Measurements from ENCODE around the gene INPP5A.
A peak's percentile ranks its signal among the peaks of the same experiment; 100 is the strongest.
"Not testable (repeated sequence)": the region's sequence is repeated elsewhere in the genome, so short reads cannot be mapped to it uniquely, and the experiment has no call there.

INPP5A gene

GRCh38 chr10:132725202-132725601, 187.6 kb downstream of the INPP5A start:
- no peak for DNase-seq (ENCODE audit: low spot score)

DNA sequence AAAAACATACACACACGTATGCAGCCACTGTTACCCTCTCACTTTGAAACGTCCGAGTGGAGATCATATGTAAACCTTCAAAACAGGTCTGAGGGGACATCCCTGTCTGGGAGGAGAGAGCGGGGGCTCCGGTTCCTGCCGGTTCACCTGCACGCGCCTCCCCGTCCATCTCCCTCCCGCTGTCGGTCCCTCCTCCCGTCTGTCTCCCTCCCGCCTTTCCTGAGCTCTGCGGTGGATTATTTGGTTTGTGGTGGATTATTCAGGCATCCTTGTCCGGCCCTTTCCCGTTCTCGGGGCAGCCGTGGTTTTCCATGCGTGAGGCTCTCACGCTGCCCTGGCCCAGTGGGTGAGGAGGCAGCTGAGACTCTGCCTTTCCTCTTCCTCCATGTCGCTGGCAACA, 188.6 kb downstream of the INPP5A start:
- no peak for DNase-seq (ENCODE audit: low spot score)

- DNase-seq (ENCODE audit: low spot score): no peak
Observed at GRCh38 chr10:132726951-132727350, 189.4 kb downstream of the INPP5A start.

GRCh38 chr10:132727411-132727810, 189.8 kb downstream of the INPP5A start:
- no peak for DNase-seq (ENCODE audit: low spot score)

GRCh38 chr10:132728321-132728720, 190.7 kb downstream of the INPP5A start:
- no peak for DNase-seq (ENCODE audit: low spot score)

DNA sequence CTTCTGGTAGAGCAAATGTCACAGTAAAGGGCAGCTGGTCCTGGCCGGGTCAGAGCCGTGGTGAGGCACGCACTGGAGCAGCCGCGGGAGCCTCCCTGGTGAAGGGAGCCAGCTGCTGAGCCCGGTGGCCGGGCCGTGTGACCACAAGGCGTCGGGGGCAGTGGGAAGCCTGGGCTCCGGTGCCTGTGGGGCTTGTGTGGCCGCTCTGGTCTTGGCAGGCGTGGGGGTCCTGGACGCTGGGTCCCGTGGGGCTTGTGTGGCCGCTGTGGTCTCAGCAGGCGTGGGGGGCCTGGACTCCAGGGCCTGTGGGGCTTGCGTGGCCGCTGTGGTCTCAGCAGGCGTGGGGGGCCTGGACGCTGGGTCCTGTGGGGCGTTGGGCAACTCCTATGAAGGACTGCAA, 191.2 kb downstream of the INPP5A start:
- no peak for DNase-seq (ENCODE audit: low spot score)

- DNase-seq (ENCODE audit: low spot score): no peak
Observed at GRCh38 chr10:132729810-132730572, 192.4 kb downstream of the INPP5A start.

DNA sequence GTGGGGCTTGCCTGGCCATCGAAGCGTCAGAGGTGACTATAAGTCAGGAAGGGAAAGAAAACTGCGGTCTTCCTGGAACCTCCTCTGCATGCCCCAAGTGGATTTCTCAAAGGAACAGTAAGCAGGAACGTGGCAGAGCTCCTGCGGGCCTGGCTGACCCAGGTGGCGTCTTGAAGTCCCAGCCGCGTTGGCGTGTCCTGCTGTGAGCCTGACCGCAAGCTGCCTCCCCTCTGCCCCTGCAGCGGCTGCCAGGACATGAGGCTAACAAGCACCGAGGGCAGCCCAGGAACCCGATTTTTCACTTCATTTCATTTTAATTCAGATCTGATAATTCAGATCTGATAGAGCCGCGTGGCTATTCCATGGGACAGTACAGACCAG, 193.0 kb downstream of the INPP5A start:
- no peak for DNase-seq (ENCODE audit: low spot score)

- no peak for DNase-seq (ENCODE audit: low spot score)
Observed at GRCh38 chr10:132732518-132732917, 194.9 kb downstream of the INPP5A start.

DNA sequence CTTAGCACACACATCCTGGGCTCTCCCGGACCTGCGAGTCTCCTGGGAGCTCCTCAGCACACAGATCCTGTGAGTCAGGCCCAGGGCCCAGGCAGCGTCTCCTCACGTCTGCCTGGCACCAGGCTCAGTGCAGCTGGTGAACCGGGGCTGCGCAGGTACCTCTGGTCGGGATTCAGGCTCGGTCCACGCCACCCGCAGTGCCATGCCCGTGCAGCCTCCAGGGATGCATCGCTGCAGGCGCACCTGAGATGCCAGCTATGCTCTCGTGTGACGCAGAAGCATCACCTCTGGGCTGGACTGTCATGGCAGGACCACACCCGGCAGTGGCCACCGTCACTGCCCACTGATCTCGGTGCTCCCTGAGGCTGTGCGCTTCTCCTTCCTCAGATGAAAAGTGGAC, 196.3 kb downstream of the INPP5A start:
- DNase-seq (ENCODE audit: low spot score): no peak

DNA sequence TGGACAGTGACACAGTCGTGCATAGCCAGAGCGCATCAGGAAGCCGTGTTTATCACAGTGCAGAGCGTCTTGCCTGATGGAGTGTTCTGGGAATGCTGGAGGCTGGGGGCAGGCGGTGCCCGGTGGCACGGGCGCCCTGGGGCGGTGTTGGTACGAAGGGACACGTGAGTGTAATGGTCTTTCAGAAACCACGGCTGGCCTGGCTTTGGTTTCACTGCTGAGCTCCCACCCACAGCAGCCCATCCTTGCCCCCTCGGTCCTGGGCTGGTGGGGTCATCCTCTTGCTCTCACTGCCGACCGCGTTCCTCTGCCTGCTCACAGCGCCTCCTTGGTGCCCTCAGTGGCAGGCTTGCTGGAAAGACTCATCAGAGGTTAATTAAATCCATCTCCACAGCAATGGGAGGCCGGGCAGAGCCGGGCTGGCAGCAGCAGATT, 197.8 kb downstream of the INPP5A start:
- DNase-seq (ENCODE audit: low spot score): peak; percentile 78

GRCh38 chr10:132735923-132736391, 198.4 kb downstream of the INPP5A start:
- DNase-seq (ENCODE audit: low spot score): peak; percentile 93

GRCh38 chr10:132737390-132738048, 199.9 kb downstream of the INPP5A start:
- DNase-seq (ENCODE audit: low spot score): peak; percentile 51

DNA sequence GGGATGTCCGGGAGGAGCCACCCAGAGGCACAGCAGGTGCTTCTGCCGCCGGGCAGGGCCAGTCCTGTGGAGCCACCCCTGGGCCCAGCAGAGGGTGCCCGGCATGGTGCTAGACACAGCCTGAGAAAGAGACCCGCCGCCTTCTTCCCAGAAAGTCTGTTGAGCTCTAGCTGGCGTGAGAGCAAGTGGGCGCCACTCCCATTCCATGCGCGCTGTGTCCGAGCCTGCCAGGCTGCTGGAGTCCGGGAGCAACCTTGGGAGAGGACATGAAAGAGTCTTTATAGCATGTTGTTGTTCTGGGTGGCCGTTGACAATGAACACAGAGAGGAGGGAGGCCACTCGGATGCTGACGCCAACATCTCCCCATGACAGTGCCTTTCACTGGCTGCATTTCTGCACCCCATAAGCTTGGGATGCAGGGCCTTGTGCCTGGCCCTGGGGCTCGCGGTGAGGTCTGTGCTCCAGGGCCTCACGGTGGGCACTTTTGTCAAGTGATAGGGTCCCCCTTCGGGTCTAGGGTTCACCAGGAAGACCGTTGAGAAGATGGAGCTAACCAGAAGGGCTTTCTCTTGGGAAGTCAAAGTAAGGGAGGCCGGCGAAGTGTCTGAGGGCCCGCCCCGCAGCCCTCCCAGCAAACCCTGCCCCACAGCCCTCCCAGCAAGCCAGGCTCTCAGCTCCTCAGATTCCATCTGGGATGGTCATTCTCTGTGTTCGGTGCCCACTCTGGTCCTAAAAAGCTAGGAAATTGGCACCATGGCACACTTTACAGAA, 201.1 kb downstream of the INPP5A start:
- peak; percentile 96 for DNase-seq (ENCODE audit: low spot score)

DNA sequence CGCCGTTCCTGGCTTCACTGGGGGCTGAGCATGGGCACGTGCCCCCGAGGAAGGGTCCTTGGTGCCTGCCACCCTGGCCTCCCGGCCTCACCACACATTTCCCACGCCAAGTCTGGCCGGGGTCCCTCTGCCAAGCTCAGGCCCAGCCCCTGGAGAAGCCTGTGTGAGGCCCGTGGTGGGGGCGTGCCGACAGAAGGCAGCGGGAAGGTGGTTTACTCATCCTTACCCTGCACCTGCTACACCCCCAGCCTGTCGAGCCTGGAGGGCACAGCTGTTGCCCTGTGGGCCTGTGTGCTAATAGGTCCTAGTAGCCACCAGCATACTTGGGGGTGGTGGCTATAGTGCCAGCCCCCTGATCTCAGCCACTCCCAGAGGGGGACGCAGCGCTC, 201.6 kb downstream of the INPP5A start:
- peak; percentile 41 for DNase-seq (ENCODE audit: low spot score)

GRCh38 chr10:132740588-132740987, 203.0 kb downstream of the INPP5A start:
- DNase-seq (ENCODE audit: low spot score): no peak

GRCh38 chr10:132742167-132742836, 204.7 kb downstream of the INPP5A start:
- DNase-seq (ENCODE audit: low spot score): no peak

GRCh38 chr10:132742837-132743194, 205.2 kb downstream of the INPP5A start:
- no peak for DNase-seq (ENCODE audit: low spot score)

DNA sequence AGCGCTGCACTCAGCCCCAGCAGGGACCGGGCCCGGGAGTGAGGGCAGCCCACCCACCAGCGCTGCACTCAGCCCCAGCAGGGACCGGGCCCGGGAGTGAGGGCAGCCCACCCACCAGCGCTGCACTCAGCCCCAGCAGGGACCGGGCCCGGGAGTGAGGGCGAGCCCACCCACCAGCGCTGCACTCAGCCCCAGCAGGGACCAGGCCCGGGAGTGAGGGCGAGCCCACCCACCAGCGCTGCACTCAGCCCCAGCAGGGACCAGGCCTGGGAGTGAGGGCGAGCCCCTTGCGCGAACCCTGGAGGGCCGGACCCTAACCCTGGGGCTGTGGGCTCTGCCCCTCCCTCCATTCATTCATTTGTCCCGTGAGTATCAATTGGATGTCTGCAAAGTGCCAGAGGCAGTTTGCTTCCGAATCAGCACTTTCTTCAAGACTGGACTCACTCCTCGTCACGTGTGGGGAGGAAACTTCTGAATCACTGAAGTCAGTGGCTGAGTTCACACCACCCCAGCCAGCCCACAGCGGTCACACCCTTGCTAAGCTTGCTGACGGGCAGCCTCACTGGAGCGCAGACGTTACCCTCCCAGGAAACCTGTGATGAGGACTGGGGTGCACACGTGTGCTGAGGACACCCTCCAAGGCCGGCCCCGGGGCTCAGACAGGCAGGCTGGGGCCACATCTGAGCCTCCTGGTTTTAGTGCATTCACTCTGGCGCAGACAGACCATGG, 205.8 kb downstream of the INPP5A start:
- DNase-seq (ENCODE audit: low spot score): not testable (repeated sequence)

DNA sequence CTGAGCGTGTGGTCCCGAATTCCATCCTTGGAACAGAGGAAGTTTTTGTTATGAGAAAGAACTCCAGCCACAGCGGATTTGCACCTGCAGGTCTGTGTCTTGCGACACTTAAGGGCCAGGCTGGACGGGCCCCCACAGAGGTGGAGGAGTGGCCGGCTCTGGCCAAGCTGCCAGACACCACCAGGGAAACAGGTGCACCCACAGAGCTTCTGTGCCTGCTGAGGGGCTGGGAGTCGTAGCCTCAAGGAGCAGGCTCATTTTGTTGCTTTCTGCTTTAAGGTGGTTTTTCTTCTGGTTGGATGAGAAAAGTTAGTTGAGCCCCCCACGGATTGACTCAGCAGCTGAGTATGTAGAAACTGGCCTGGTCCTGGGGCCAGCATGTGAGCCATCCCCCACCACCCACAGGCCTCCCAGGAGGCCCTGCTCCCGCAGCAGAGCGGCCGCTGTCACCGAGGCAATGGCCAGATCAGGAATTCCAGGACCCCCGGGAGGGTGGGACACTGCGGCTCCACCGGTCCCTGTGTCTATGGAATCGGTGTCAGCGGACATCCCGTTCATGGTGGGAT, 206.4 kb downstream of the INPP5A start:
- DNase-seq (ENCODE audit: low spot score): no peak

DNA sequence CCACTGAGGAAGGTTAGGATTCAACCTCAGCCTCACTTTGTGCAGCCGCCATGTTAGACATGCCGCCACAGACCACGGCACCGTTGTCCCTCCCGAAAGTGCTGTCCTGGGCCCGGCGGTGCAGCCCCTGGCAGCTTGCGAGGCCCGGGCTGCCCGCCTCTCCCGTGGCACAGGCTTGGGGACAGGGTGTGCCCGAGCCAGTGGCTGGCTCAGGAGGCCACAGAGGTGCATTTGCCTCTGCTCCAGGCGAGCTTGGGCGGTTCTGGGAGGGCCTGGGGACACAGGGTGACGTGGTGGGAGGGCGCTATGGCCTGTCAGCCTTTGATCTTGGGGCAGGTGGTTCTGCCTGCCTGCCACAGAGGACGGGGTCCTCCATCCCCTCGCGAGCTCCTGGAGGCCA, 207.3 kb downstream of the INPP5A start:
- DNase-seq (ENCODE audit: low spot score): no peak

All from globus pallidus (tissue), 1 donor.